Astrocyte (in vitro differentiated cells and primary cell): ENCODE measurements around the gene PSMG3. TPM values are rescaled to one million over a fixed set of nuclear protein-coding genes. Genes with fewer than 3 reads are reported as not detected.

Experiments used
- DNase-seq: peaks from one replicate; pipeline ENCODE4 v3.0.0-alpha.2; 2010; ENCODE audit warnings: low read depth
- FAIRE-seq: peaks from 2 replicates; lab custom pipeline; 2011; peaks lifted over from hg19 to GRCh38; lab: Jason Lieb, UNC
- H2AFZ ChIP-seq: 2 replicates; pipeline ENCODE4 v1.6.0; 2012; ENCODE audit warnings: low read depth, low read length, inconsistent platforms
- H3K27ac ChIP-seq: 2 replicates; pipeline ENCODE4 v1.5.1; 2011; ENCODE audit warnings: low read depth, low read length, inconsistent platforms
- H3K27me3 ChIP-seq: 2 replicates; pipeline ENCODE4 v1.6.0; 2011; ENCODE audit warnings: low read length, inconsistent platforms; ENCODE audit not compliant: insufficient read depth
- H3K36me3 ChIP-seq: 2 replicates; pipeline ENCODE4 v1.5.1; 2011; ENCODE audit warnings: low read length, inconsistent platforms; ENCODE audit not compliant: insufficient read depth
- H3K4me1 ChIP-seq: 2 replicates; pipeline ENCODE4 v1.5.1; 2011; ENCODE audit warnings: low read length, inconsistent platforms; ENCODE audit not compliant: insufficient read depth
- H3K4me2 ChIP-seq: 2 replicates; pipeline ENCODE4 v1.6.0; 2012; ENCODE audit warnings: low read length, inconsistent platforms
- H3K4me3 ChIP-seq: 2 replicates; pipeline ENCODE4 v1.5.1; 2011; ENCODE audit warnings: low read depth, mild to moderate bottlenecking, low read length, inconsistent platforms; ENCODE audit not compliant: insufficient read depth
- H3K79me2 ChIP-seq: 2 replicates; pipeline ENCODE4 v1.6.0; 2012; ENCODE audit warnings: mild to moderate bottlenecking, low read length, inconsistent platforms; ENCODE audit not compliant: insufficient read depth
- H3K9ac ChIP-seq: 2 replicates; pipeline ENCODE4 v1.6.0; 2012; ENCODE audit warnings: mild to moderate bottlenecking, low read length, inconsistent platforms
- H3K9me3 ChIP-seq: 2 replicates; pipeline ENCODE4 v1.5.1; 2012; ENCODE audit warnings: low read depth, mild to moderate bottlenecking, low read length, inconsistent platforms; ENCODE audit not compliant: insufficient read depth
- H4K20me1 ChIP-seq: 2 replicates; pipeline ENCODE4 v1.6.0; 2012; ENCODE audit warnings: low read length, inconsistent platforms; ENCODE audit not compliant: insufficient read depth
- H3K27ac Mint-ChIP-seq: one replicate; pipeline ENCODE4 v1.8.0; 2021; ENCODE audit warnings: mild to moderate bottlenecking, mixed read lengths; ENCODE audit not compliant: unreplicated experiment
- H3K27me3 Mint-ChIP-seq: one replicate; pipeline ENCODE4 v1.8.0; 2021; ENCODE audit warnings: low read depth, mixed read lengths; ENCODE audit not compliant: unreplicated experiment
- H3K36me3 Mint-ChIP-seq: one replicate; pipeline ENCODE4 v1.8.0; 2021; ENCODE audit warnings: low read depth, mixed read lengths; ENCODE audit not compliant: unreplicated experiment
- H3K4me1 Mint-ChIP-seq: one replicate; pipeline ENCODE4 v1.8.0; 2021; ENCODE audit warnings: low read depth, mixed read lengths; ENCODE audit not compliant: unreplicated experiment
- H3K4me3 Mint-ChIP-seq: one replicate; pipeline ENCODE4 v1.8.0; 2021; ENCODE audit warnings: mild to moderate bottlenecking, moderate library complexity, mixed read lengths; ENCODE audit not compliant: unreplicated experiment
- H3K9me3 Mint-ChIP-seq: one replicate; pipeline ENCODE4 v1.8.0; 2021; ENCODE audit warnings: mild to moderate bottlenecking, mixed read lengths; ENCODE audit not compliant: unreplicated experiment
- CTCF ChIP-seq: IDR thresholded peaks from 2 replicates; pipeline ENCODE4 v1.5.1; 2011; ENCODE audit warnings: low read depth, mild to moderate bottlenecking, inconsistent platforms, low read length, moderate library complexity; ENCODE audit not compliant: insufficient read depth
- EZH2 ChIP-seq: IDR thresholded peaks from 2 replicates; pipeline ENCODE4 v1.6.1; 2012; ENCODE audit warnings: mild to moderate bottlenecking, low read length, inconsistent platforms; ENCODE audit not compliant: insufficient read depth
- total RNA-seq: library from RNA; stranded (reverse); gene quantifications from 2 replicates; pipeline ENCODE4 v1.2.1, GENCODE V29; 2021

Gene PSMG3
- total RNA-seq, 1 donor from 2014 or later: 30.3 TPM

GRCh38 chr7:1578513-1578912 lies 8.7 kb upstream of the PSMG3 start:
- H3K36me3 Mint-ChIP-seq: peaks cover 8% of the 10 kb centered on the region

GRCh38 chr7:1576521-1577253 lies 6.9 kb upstream of the PSMG3 start:
- no peaks in the 10 kb centered on the region for H3K79me2 ChIP-seq
- no peak overlapping the region for H3K4me3 ChIP-seq
- no peaks in the 10 kb centered on the region for H3K27me3 ChIP-seq
- H3K4me2 ChIP-seq: no peak overlapping the region
- Mint-ChIP-seq H3K36me3 (peaks cover 5% of the 10 kb centered on the region), H3K4me1 (peaks cover 9% of the 10 kb centered on the region), H3K27me3 (peaks cover 10% of the 10 kb centered on the region), H3K4me3 (no peak overlapping the region), H3K27ac (no peak overlapping the region), H3K9me3 (peaks cover 2% of the 10 kb centered on the region)
- H3K9me3 ChIP-seq: no peaks in the 10 kb centered on the region
- DNase-seq (no peak), FAIRE-seq (no peak)
- H3K4me1 ChIP-seq: no peaks in the 10 kb centered on the region
- H3K9ac ChIP-seq: no peak overlapping the region
- H2AFZ ChIP-seq: no peak overlapping the region
- no peaks in the 10 kb centered on the region for H3K36me3 ChIP-seq
- no peaks in the 10 kb centered on the region for H4K20me1 ChIP-seq
- no peak overlapping the region for H3K27ac ChIP-seq
- TF ChIP-seq EZH2: no peak
- no peak for TF ChIP-seq CTCF

More at GRCh38 chr7:1578513-1578912, 8.7 kb upstream of the PSMG3 start:
- Histone ChIP-seq H3K4me3 (no peak overlapping the region), H3K9me3 (no peaks in the 10 kb centered on the region), H4K20me1 (no peaks in the 10 kb centered on the region), H3K36me3 (no peaks in the 10 kb centered on the region), H3K9ac (no peak overlapping the region), H3K27ac (no peak overlapping the region), H3K79me2 (no peaks in the 10 kb centered on the region), H3K4me1 (no peaks in the 10 kb centered on the region), H2AFZ (no peak overlapping the region), H3K4me2 (no peak overlapping the region), H3K27me3 (no peaks in the 10 kb centered on the region)
- no peak for TF ChIP-seq EZH2
- no peak for TF ChIP-seq CTCF
- no peak overlapping the region for H3K27ac Mint-ChIP-seq
- peaks cover 13% of the 10 kb centered on the region for H3K27me3 Mint-ChIP-seq
- no peak for DNase-seq
- no peaks in the 10 kb centered on the region for H3K4me1 Mint-ChIP-seq
- H3K4me3 Mint-ChIP-seq: no peak overlapping the region
- FAIRE-seq: no peak
- peaks cover 2% of the 10 kb centered on the region for H3K9me3 Mint-ChIP-seq

- FAIRE-seq (no peak), DNase-seq (no peak)
- H3K27ac ChIP-seq: no peak overlapping the region
- H3K9ac ChIP-seq: no peak overlapping the region
- H3K4me1 Mint-ChIP-seq: peaks cover 13% of the 10 kb centered on the region
- H3K27me3 Mint-ChIP-seq: peaks cover 10% of the 10 kb centered on the region
- H3K79me2 ChIP-seq: no peaks in the 10 kb centered on the region
- H3K4me3 Mint-ChIP-seq: no peak overlapping the region
- peaks cover 2% of the 10 kb centered on the region for H3K9me3 Mint-ChIP-seq
- no peak overlapping the region for H3K27ac Mint-ChIP-seq
- H3K36me3 ChIP-seq: no peaks in the 10 kb centered on the region
- H3K4me2 ChIP-seq: no peak overlapping the region
- peaks cover 7% of the 10 kb centered on the region for H3K4me1 ChIP-seq
- no peaks in the 10 kb centered on the region for H3K27me3 ChIP-seq
- no peaks in the 10 kb centered on the region for H3K9me3 ChIP-seq
- peaks cover 4% of the 10 kb centered on the region for H3K36me3 Mint-ChIP-seq
- H2AFZ ChIP-seq: no peak overlapping the region
- H3K4me3 ChIP-seq: no peak overlapping the region
- H4K20me1 ChIP-seq: no peaks in the 10 kb centered on the region
- TF ChIP-seq CTCF (no peak), EZH2 (no peak)
These were observed 6.0 kb upstream of the PSMG3 start for GRCh38 chr7:1575809-1576208.
